Mesendoderm (in vitro differentiated cells): Measurements from ENCODE around the gene EP400.
A peak's percentile ranks its signal among the peaks of the same experiment; 100 is the strongest.

Source experiments
- DNase-seq: peaks from one replicate; pipeline ENCODE4 v3.0.0; 2013
- H2AK5ac ChIP-seq: 2 replicates; pipeline ENCODE4 v1.6.1; 2013; ENCODE audit warnings: low read length, inconsistent platforms
- H2BK120ac ChIP-seq: 2 replicates; pipeline ENCODE4 v1.6.1; 2013; ENCODE audit warnings: low read depth, mild to moderate bottlenecking, low read length, moderate library complexity, mixed read lengths
- H2BK15ac ChIP-seq: replicated peaks from 2 replicates; pipeline ENCODE4 v1.6.1; 2013; ENCODE audit warnings: low read depth, mild to moderate bottlenecking, moderate library complexity
- H2BK5ac ChIP-seq: 2 replicates; pipeline ENCODE4 v1.6.1; 2013; ENCODE audit warnings: low read length, inconsistent platforms
- H3K18ac ChIP-seq: 2 replicates; pipeline ENCODE4 v1.6.1; 2013; ENCODE audit warnings: mild to moderate bottlenecking, low read length, mixed read lengths
- H3K23ac ChIP-seq: one replicate; pipeline ENCODE4 v1.6.1; 2013; ENCODE audit warnings: low read length
- H3K27ac ChIP-seq: 2 replicates; pipeline ENCODE4 v1.5.1; 2013; ENCODE audit warnings: low read depth, mild to moderate bottlenecking, inconsistent platforms, low read length, moderate library complexity
- H3K27me3 ChIP-seq: 2 replicates; pipeline ENCODE4 v1.6.1; 2013; ENCODE audit warnings: low read length, control low read depth, mild to moderate bottlenecking, inconsistent platforms; ENCODE audit not compliant: insufficient read depth, poor library complexity
- H3K36me3 ChIP-seq: 2 replicates; pipeline ENCODE4 v1.6.1; 2013; ENCODE audit warnings: low read length, inconsistent platforms; ENCODE audit not compliant: control insufficient read depth, insufficient read depth
- H3K4ac ChIP-seq: one replicate; pipeline ENCODE4 v1.6.1; 2013; ENCODE audit warnings: low read depth, mild to moderate bottlenecking, low read length, moderate library complexity
- H3K4me1 ChIP-seq: 2 replicates; pipeline ENCODE4 v1.6.1; 2013; ENCODE audit warnings: low read depth, low read length, inconsistent platforms; ENCODE audit not compliant: control insufficient read depth
- H3K4me2 ChIP-seq: 2 replicates; pipeline ENCODE4 v1.6.1; 2013; ENCODE audit warnings: low read length
- H3K4me3 ChIP-seq: 2 replicates; pipeline ENCODE4 v1.5.1; 2013; ENCODE audit warnings: mild to moderate bottlenecking, low read length
- H3K56ac ChIP-seq: one replicate; pipeline ENCODE4 v1.6.1; 2013; ENCODE audit warnings: low read length
- H3K79me1 ChIP-seq: 2 replicates; pipeline ENCODE4 v1.6.1; 2013; ENCODE audit warnings: low read length, inconsistent platforms
- H3K79me2 ChIP-seq: 2 replicates; pipeline ENCODE4 v1.6.1; 2013; ENCODE audit warnings: mild to moderate bottlenecking, low read length; ENCODE audit not compliant: control insufficient read depth, insufficient read depth
- H3K9ac ChIP-seq: 2 replicates; pipeline ENCODE4 v1.6.1; 2013; ENCODE audit warnings: low read length, inconsistent platforms
- H4K5ac ChIP-seq: one replicate; pipeline ENCODE4 v1.6.1; 2013; ENCODE audit warnings: low read length
- H4K8ac ChIP-seq: one replicate; pipeline ENCODE4 v1.6.1; 2013; ENCODE audit warnings: low read depth, mild to moderate bottlenecking, control low read depth, low read length, moderate library complexity
- WGBS: extraction: QIAGEN DNeasy Blood & Tissue Kit; methylation state at CpG from one replicate; pipeline ENCODE4 v1.1.7; 2013; ENCODE audit warnings: low lambda C conversion rate, missing lambda C conversion rate; ENCODE audit not compliant: insufficient coverage; ENCODE audit errors: extremely low coverage; 5-methylcytosine and 5-hydroxymethylcytosine counted together

EP400 gene

DNA sequence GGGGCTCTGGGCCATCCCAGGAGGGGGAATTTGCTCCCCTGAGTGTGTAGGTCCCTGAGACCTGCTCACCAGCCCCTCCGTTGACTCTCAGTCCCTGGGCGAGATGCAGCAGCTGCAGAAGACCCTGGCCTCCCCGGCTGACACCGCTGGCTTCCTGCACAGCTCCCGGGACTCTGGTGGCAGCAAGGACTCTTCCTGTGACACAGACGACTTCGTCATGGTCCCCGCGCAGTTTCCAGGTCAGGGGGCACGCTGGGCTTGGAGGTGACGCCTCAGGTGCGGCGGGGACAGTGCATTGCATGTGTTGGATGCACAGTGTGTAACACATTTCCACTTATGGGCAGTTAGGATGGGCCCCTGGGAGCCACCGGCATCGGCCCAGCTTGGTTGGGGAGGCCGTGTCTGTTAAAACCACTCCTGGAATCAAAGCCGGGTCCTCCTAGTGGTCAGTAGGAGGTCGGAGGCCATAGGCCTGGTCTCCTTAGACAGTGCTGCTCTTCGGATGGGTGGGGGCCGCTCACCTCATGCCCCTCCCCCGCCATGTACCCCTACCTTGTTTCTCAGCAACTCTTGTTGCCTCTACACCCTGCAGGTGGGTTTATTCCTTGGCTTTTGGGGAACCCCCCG, 37.8 kb upstream of the EP400 start:
- DNase-seq: no peak
- no peak overlapping the region for H3K18ac ChIP-seq
- no peak overlapping the region for H3K4me3 ChIP-seq
- H3K79me2 ChIP-seq: no peaks in the 10 kb centered on the region
- H3K23ac ChIP-seq: no peak overlapping the region
- H3K4ac ChIP-seq: no peak overlapping the region
- H2BK15ac ChIP-seq: no peak overlapping the region
- H2BK120ac ChIP-seq: no peak overlapping the region
- no peak overlapping the region for H3K4me2 ChIP-seq
- H3K4me1 ChIP-seq: no peaks in the 10 kb centered on the region
- H2BK5ac ChIP-seq: no peak overlapping the region
- no peak overlapping the region for H3K27ac ChIP-seq
- H4K5ac ChIP-seq: no peak overlapping the region
- WGBS: no CpG with 5 or more reads among the region's 22 CpGs
- no peak overlapping the region for H2AK5ac ChIP-seq
- H3K9ac ChIP-seq: no peak overlapping the region
- no peak overlapping the region for H3K56ac ChIP-seq
- no peaks in the 10 kb centered on the region for H3K27me3 ChIP-seq
- H4K8ac ChIP-seq: no peak overlapping the region
- H3K36me3 ChIP-seq: peaks cover 5% of the 10 kb centered on the region
- H3K79me1 ChIP-seq: no peaks in the 10 kb centered on the region

DNA sequence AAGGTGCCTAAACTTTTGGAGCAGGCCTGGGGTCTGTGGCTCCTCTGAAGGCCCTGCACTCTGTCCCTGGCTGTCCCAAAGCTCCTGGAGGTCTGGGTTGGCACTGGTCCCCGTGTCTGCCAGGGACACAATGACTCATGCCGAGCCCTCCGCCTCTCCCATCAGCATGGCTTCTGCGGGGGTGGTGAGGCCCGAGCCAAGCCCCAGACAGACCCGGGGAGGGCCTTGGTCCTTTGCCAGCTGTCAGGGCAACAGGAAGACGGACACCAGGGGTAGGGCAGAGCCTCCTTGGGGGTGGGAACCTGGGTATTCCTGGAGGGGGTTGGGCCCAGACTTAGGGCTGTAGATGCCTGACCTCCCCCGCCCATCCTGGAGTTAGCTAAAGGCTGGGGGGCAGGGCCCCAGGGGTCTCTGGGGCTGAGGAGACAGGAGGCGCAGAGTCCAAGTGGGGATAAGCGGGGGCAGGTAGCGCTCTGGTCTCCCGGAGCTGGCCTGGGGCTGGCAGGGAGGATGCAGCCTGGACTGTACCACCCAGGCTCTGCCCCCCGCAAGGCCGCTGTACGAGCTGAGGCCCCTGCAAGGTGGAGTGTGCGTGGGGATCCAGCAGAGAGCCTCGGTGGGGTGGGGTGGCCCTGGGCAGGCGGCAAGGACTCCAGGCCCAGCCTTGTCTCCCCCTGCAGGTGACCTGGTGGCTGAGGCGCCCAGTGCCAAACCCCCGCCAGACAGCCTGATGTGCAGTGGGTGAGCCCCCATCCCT, 37.0 kb upstream of the EP400 start:
- Histone ChIP-seq H3K27me3 (no peaks in the 10 kb centered on the region), H4K5ac (no peak overlapping the region), H3K4me2 (no peak overlapping the region), H3K18ac (no peak overlapping the region), H3K23ac (no peak overlapping the region), H2AK5ac (no peak overlapping the region), H3K4me1 (no peaks in the 10 kb centered on the region), H3K4ac (no peak overlapping the region), H4K8ac (no peak overlapping the region), H3K79me2 (no peaks in the 10 kb centered on the region), H3K36me3 (peaks cover 5% of the 10 kb centered on the region), H3K56ac (no peak overlapping the region), H3K27ac (no peak overlapping the region), H3K4me3 (no peak overlapping the region), H2BK15ac (no peak overlapping the region), H3K9ac (no peak overlapping the region), H3K79me1 (no peaks in the 10 kb centered on the region), H2BK120ac (no peak overlapping the region), H2BK5ac (no peak overlapping the region)
- no CpG with 5 or more reads among the region's 20 CpGs for WGBS
- DNase-seq: peak; percentile 18

DNA sequence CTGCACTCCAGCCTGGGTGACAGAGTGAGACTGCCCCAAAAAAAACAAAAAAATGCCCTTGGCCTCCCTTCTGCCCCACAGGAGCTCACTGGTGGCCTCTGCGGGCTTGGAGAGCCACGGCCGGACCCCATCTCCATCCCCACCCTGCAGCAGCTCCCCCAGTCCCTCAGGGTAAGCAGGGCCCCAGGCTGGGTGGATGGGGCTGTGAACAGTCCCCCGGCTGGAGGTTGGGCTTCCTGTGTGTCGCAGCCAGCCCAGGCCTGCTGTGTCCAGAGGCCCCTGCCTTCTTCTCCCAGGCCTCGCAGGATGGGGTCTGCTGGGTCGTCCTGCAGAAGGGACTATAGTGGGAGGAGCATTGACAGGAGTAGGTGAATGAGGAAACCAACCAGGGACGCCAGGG, 36.1 kb upstream of the EP400 start:
- no peak overlapping the region for H2BK120ac ChIP-seq
- H3K4me2 ChIP-seq: no peak overlapping the region
- H2AK5ac ChIP-seq: no peak overlapping the region
- H3K18ac ChIP-seq: no peak overlapping the region
- no peaks in the 10 kb centered on the region for H3K4me1 ChIP-seq
- H2BK15ac ChIP-seq: no peak overlapping the region
- H3K23ac ChIP-seq: no peak overlapping the region
- no peak overlapping the region for H4K8ac ChIP-seq
- H3K36me3 ChIP-seq: peaks cover 5% of the 10 kb centered on the region
- DNase-seq: no peak
- H3K9ac ChIP-seq: no peak overlapping the region
- WGBS: no CpG with 5 or more reads among the region's 8 CpGs
- H2BK5ac ChIP-seq: no peak overlapping the region
- no peak overlapping the region for H3K27ac ChIP-seq
- no peaks in the 10 kb centered on the region for H3K79me2 ChIP-seq
- H3K56ac ChIP-seq: no peak overlapping the region
- no peaks in the 10 kb centered on the region for H3K27me3 ChIP-seq
- H3K4me3 ChIP-seq: no peak overlapping the region
- no peak overlapping the region for H4K5ac ChIP-seq
- no peak overlapping the region for H3K4ac ChIP-seq
- H3K79me1 ChIP-seq: no peaks in the 10 kb centered on the region

- no peak for DNase-seq
- no peak overlapping the region for H2BK120ac ChIP-seq
- H3K9ac ChIP-seq: no peak overlapping the region
- no peak overlapping the region for H3K56ac ChIP-seq
- no peak overlapping the region for H3K4me2 ChIP-seq
- H4K5ac ChIP-seq: no peak overlapping the region
- no peaks in the 10 kb centered on the region for H3K79me2 ChIP-seq
- H2BK5ac ChIP-seq: no peak overlapping the region
- no peaks in the 10 kb centered on the region for H3K27me3 ChIP-seq
- no peaks in the 10 kb centered on the region for H3K79me1 ChIP-seq
- no peaks in the 10 kb centered on the region for H3K4me1 ChIP-seq
- H4K8ac ChIP-seq: no peak overlapping the region
- H3K27ac ChIP-seq: no peak overlapping the region
- H2AK5ac ChIP-seq: no peak overlapping the region
- no peak overlapping the region for H3K4ac ChIP-seq
- WGBS: no CpG with 5 or more reads among the region's 14 CpGs
- H3K18ac ChIP-seq: no peak overlapping the region
- peaks cover 5% of the 10 kb centered on the region for H3K36me3 ChIP-seq
- H2BK15ac ChIP-seq: no peak overlapping the region
- no peak overlapping the region for H3K4me3 ChIP-seq
- H3K23ac ChIP-seq: no peak overlapping the region
Measured at GRCh38 chr12:131914179-131914702, 35.5 kb upstream of the EP400 start.

- Histone ChIP-seq H3K27me3 (no peaks in the 10 kb centered on the region), H3K4me1 (no peaks in the 10 kb centered on the region), H2BK5ac (no peak overlapping the region), H4K8ac (no peak overlapping the region), H3K56ac (no peak overlapping the region), H3K4ac (no peak overlapping the region), H4K5ac (no peak overlapping the region), H2BK120ac (no peak overlapping the region), H3K79me1 (no peaks in the 10 kb centered on the region), H3K9ac (no peak overlapping the region), H3K18ac (no peak overlapping the region), H3K4me2 (no peak overlapping the region), H3K4me3 (no peak overlapping the region), H3K36me3 (peaks cover 5% of the 10 kb centered on the region), H3K27ac (no peak overlapping the region), H3K79me2 (no peaks in the 10 kb centered on the region), H2AK5ac (no peak overlapping the region), H2BK15ac (no peak overlapping the region), H3K23ac (no peak overlapping the region)
- DNase-seq: no peak
- no CpG with 5 or more reads among the region's 20 CpGs for WGBS
Measured at GRCh38 chr12:131915000-131915689, 34.6 kb upstream of the EP400 start.
